GM19099 (cell line): Measurements from ENCODE around the gene MRPS30.

Experiments
- POLR2A ChIP-seq: IDR thresholded peaks from 3 replicates; pipeline ENCODE4 v1.6.1; 2011; ENCODE audit warnings: low read depth; ENCODE audit not compliant: insufficient read length; ENCODE audit errors: extremely low read depth

Gene MRPS30

DNA sequence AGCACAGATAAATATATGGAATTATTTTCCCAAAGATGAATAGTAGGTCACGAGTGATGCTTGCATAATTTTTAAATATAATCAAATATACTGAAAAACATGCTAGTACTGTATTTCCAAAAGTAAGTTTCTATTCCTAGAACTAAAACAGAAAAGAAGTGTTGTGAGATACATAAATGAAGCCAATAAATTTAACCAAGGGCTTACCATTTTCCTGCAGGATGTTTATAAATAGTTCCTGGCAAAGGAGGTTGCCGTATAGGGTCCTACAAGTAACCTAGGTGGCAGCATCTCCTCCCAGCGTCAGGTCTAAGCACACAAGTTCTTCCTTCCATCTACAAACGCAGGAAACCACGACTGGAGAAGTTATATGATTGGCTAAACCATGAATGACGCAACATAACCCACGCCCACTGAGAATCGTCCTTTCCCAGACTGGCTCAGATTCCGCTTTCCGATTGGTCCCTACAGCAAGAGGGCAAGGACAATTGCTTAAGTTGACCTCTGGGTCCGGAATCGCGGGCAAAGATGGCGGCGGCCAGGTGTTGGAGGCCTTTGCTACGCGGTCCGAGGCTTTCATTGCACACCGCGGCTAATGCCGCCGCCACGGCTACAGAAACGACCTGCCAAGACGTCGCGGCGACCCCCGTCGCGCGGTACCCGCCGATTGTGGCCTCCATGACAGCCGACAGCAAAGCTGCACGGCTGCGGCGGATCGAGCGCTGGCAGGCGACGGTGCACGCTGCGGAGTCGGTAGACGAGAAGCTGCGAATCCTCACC, at the start of gene MRPS30:
MRPS30 (plus strand) TSS at position 513 of the 780 bp plus-strand sequence; CDS start at position 529, 16 bp downstream.
- peak; percentile 85 for TF ChIP-seq POLR2A

DNA sequence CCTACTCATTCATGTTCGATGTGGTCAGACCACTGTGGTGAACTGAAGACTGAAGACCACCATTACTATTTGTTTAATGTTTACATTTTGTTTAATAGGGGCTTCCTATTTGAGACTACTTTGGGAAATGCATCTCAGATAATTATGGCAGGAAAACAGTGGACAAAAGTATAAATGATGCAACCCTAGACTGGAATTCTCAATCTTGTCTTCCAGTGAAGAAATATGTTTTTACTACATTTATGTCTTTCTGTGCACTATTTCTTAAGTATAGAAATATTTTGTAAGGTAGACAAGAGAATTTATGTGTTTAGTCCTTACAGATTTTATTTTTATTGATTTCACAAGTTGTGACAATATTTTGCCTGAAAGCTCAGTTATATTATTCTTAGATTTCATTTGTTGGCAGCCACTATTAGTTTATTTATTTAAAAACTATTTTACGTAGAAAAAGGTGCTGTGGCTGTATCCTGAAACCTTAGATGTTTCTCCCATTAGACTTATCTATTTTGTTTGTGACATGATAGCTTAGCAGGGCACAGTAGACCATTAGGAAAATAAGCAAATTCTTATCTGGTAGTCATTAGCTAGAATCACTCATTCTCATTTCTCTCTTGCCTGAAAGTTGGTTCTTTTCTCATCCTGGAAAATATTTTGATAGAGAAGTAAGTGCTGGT, 39.4 kb upstream of the MRPS30 start:
- no peak for TF ChIP-seq POLR2A

DNA sequence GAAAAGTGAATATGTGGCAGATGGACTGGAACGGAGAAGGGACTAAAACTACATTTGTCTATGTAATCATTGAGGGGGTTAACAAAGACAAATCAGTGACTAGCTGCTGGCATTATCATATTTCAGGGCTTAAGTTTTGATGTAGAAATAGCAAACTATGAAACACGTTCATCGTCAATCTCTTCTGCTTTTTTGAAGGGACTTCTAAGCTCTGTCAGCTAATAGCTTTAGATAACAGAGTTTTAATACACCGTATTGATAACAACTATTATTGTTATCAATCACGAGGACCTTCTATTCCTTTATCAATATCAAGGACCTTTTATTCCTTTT, 38.9 kb upstream of the MRPS30 start:
- no peak for TF ChIP-seq POLR2A

DNA sequence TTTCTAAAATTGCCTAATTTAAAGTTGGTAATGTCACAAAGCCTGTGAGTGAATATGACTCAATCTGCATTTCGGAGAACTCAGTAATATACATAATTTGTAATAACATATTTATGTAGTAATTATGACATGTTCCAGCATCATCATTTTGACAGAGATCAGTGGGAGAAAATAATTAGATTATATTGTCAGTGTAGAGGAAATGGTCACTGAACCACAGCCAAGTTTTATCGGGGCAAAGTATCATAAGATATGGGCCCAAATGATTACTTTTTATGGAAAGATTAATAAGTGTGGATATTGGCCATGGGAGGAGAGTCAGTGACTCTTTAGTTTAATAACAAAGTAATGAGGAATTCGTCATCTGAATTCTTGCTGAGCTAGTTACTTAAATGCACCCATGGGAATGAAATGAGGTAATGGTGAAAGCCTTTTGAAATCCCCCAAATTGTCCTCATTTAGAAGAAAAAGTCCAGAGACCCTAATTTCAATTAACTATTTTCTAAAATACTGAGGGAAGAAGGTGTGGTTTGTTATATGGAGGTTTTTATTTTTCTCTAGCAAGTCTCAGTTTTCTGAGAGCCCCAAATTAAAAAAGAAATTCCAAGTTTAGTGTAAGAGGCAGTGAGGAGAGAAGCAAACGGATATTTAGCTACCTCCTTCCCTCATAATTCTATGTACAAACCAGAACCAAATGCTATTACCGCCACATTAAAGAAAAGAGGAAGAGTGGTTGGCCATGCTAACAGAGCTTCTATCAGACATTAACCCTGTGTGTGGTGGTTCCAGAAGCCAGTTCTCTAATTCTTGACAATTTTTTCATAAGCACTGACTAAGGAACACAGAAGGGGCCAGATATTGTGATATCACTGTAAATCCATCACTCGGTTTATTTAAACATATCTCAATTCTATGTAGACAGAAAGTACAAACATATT, 37.7 kb upstream of the MRPS30 start:
- no peak for TF ChIP-seq POLR2A

DNA sequence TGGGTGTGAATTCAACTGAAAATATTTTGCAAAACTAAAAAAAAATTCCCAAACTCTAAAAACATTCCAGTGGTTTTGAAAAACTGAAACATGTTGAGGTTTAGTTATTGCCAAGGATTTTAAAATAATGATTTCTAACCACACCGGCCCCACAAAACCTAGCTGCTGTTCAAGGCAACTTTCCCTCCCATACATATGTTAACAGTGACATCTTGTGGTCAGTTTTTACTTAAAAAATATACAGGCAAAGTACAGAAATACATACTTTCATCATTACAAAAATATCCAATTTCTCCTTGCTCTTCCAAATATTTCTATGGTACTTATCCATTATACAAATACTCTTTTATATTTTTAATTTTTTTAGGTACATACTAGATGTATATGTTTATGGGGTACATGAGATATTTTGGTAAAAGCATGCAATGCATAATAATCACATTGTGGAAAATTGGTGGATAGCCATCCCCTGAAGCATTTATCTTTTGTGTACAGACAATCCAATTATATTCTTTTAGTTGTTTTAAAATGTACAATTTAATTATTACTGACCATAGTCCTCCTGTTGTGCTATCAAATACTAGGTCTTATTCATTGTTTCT, 34.4 kb upstream of the MRPS30 start:
- no peak for TF ChIP-seq POLR2A

DNA sequence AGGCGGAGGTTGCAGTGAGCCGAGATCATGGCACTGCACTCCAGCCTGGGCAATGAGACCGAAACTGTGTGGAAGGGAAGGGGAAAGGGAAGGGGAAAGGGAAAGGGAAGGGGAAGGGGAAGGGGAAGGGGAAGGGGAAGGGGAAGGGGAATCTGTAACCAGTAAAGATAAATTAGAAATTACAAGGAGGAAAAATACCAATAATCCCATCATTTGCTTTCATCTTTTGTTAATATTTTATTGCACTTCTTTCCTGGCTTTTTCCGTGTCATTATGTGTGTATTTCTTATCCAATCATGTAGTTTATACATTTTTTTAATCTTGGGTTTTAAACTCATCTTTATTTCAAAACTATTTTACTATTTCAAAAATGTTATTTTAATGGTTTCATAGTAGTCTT, 29.6 kb upstream of the MRPS30 start:
- TF ChIP-seq POLR2A = no peak

DNA sequence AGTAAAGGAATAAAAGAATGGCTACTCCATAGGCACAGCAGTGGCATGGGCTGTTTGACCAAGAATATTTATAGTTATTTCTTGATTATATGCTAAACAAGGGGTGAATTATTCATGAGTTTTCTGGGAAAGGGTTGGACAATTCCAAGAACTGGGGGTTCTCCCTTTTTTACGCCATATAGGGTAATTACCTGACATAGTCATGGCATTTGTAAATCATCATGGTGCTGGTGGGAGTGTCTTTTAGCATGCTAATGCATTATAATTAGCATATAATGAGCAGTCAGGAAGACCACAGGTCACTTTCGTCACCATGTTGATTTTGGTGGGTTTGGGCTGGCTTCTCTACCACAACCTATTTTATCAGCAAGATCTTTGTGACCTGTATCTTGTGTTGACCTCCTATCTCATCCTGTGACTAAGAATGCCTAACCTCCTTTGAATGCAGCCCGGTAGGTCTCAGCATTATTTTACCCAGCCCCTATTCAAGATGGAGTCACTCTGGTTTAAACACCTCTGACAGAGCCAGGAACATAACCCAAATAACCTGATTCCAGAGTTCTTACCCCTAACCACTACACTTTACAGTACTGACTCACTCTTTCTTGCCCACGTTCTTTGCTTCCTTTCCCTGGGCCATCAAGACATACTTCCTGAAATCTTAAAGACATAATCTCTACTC, 25.0 kb upstream of the MRPS30 start:
- no peak for TF ChIP-seq POLR2A

DNA sequence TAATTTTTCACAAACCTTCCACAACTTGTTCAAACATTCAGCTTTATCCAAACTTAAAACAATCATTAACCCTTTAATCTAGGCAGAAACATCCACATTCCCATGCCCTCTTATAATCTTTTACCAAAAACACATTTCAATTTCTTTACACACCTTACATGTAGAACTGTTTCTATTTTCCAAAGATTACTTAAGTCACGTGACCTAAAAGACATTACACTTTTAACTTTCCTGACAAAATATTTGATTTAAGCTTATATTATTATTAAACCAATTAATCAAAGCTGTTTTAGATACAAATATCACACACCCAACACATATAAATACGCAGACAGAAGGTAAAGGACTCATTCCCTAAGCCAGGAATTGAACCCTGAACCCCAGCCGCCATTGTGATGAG, 21.0 kb upstream of the MRPS30 start:
- no peak for TF ChIP-seq POLR2A

DNA sequence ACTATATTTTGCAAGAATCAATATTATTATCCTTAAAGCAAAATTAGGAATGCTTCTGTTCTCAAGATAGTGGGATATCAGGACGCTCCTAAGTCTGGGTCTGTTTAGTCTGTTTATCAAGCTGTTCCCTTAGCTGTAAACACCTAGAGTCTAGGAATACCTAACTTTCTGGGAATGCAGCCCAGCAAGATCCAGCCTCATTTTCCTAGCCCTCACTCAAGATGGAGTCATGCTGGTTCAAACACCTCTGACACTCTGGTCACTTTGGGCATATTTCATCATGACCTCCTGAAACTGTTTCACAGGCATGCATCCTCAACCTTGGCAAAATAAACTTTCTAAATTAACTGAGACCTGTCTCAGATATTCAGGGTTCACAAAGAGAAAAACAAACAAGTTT, 14.4 kb upstream of the MRPS30 start:
- no peak for TF ChIP-seq POLR2A

DNA sequence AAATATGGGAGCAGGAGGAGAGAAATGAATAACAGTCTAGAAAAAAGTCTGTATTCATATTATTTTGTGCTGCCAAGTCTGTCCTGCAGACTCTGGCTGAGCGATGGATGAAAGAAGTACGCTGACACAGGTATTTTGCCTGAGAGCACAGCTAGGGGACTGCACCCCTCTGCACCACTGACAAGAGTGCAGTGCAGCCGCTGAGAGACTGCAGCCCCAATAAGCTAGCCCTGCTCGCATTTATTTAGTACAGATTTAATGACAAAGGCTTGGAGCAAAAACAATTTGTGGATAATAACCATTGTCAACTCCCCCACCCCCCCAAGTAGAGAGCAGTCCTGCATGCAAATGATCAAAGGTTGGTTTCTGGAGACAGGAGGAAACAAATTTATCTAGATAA, 13.3 kb upstream of the MRPS30 start:
- TF ChIP-seq POLR2A = no peak

DNA sequence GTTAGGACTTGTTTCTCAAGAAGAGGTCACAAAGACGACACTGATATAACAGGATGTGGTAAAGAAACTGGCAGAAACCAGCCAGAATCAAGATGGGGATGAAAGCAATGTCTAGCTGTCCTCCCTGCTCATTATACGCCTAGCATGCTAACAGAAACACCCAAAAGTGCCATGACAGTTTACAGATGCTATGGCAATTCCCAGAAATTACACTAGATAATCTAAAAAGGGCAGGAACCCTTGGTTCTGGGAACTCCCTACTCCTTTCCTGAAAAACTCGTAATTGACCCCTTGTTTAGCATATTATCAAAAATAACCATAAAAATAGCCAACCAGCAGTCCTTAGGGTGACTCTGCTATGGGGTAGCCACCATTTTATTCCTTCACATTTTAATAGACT, 10.9 kb upstream of the MRPS30 start:
- no peak for TF ChIP-seq POLR2A

DNA sequence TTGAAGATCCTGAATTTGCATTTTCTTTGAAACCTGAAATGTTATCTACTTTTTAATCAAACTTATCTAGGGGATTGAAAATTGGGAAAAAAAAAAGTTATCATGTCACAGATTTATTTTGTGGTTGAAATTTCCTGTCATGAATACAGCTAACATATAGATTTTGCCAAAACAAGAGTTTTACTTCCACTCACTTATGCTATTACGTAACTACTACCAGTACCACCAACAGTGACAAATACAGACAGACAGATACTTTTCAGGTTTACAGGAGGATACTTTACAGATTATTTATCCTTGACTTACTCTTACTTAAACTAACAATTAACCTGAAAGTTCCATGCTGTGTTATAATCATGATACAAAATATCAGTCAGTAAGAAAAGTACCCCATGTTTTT, 6.8 kb upstream of the MRPS30 start:
- TF ChIP-seq POLR2A = no peak

DNA sequence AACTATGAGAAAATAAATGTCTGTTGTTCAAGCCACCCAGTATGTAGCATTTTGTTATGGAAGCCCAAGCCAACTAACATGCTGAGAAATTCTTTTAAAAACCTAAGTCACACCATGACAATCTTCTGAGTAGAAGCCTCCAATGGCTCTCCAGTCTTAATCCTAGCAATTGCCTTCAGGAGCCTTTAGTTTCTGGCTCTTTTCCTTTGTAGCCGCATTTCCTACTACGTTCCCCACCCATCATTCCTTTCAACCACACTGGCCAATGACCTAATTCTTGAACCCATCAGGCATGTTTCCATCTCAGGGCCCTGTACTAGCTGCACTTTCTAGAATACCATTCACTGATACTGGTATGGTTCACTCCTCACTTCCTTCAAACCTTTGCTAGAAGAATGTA, 2.1 kb upstream of the MRPS30 start:
- no peak for TF ChIP-seq POLR2A

DNA sequence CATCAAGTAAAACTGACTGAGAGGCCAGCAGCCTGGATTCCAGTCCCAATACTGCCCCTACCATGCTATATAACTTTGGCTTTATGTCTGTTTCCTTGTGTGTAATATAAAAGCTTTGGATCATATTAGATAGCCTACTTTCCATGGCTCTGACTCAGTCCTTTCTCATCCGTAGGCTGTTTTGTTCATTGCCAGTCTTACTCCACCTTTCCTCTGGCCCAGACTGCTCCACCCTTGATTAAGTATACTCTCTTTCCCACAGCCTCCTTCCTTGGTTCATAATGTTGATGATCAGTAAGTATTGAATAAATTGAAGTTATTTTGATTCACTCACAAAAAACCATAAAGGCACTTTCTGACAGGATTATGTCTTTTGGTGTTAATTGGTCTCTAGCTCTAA, 1.5 kb upstream of the MRPS30 start:
- no peak for TF ChIP-seq POLR2A

DNA sequence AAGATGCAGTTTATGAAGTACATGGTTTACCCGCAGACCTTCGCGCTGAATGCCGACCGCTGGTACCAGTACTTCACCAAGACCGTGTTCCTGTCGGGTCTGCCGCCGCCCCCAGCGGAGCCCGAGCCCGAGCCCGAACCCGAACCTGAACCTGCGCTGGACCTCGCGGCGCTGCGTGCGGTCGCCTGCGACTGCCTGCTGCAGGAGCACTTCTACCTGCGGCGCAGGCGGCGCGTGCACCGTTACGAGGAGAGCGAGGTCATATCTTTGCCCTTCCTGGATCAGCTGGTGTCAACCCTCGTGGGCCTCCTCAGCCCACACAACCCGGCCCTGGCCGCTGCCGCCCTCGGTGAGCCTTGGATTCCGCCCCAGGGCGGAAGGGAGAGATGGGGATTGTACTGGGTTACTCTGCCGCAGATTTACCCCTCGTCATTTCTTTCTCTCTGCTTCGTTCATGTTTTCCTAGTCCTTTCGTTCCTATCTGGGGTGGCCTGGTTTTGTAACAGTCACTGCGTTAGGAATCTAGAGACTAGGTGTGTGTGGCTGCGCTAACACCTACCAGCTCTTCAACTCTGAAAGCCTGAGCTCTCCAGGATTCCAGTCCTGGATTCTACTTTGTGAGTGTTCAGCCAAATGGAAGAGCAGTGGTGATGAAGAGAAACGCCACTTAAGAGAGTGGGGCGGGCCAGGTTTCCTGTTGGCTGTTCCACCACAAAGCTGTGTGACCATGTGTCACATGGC, 638 bp downstream of the MRPS30 start:
- TF ChIP-seq POLR2A = no peak

DNA sequence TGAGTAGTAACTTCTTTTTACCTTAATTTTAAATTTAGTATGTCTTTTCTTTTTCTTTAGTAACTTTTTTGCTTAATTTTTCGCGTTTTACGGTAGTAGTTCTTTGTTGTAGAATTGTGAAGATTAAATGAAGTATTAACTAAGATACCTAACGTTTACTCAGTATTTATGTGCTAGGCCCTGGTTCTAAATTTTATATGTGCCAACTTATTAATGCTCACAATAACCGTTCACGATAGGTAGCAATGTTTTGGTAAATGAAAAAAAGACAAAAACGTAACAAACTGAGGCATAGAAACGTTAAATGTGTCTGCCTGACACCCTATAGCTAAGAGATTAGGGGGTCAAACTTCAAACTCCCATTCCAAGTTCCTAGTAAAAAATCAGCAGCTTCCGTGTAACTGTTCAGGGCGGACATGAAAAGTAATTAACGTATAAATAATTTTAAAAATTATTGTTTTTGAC, 1.2 kb downstream of the MRPS30 start:
- TF ChIP-seq POLR2A = no peak
